ENCODE data around the gene FICD. TPM values are rescaled to one million over a fixed set of nuclear protein-coding genes. Genes with fewer than 3 reads are reported as not detected.

The FICD gene
- total and polyA plus RNA-seq, 9 of the 15 experiments (the other 6 are each of a cell fraction or from before 2014, with no cell fraction given) = 0.88 to 4.5 (median 1.9) TPM

DNA sequence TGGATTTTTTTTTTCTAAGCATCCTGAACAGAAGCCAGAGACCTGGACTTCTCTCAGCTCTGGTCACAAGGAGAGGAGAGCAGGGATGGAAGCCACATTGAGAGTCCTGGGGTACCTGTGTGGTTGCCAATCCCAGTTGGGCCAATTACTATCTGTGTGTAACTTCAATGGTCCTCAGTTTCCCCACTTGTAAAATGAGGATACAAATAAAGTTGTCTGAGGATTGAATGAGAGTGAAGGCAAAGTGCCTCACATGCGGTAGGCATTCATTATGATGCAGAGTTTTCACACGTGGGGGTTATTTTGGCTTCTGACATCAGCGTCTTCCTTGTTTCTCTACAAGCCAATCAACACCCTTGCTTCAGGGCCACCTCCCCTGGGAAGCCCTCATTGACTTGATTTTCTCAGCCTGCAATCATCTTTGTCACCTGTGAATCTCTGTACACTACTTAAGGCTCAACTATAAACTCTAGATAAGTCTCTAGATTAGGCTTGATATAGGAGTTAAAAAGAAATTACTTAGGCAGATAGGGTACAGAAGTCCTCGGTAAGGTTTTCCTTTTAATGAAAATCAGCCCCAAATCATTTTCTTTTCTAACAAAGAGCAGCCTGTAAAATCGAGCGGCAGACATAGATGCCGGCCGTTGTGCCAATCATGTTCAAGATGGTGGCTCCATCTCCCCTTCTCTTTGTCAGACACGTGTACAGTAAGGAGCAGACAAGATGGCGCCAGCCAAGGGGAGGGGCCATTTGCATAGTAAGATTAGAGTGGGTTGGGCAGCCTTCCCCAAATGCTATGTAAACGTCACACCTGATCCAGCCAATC is 37.8 kb upstream of the FICD start (continued):
- TF ChIP-seq TFE3 (CRISPR knock-in tag; IDR thresholded peaks at IDR 0.05) (no peak), NELFE (IDR thresholded peaks at IDR 0.05; ENCODE audit: insufficient read depth, insufficient read length) (no peak), POLR3G (IDR thresholded peaks at IDR 0.05; ENCODE audit: extremely low read depth, insufficient read length, insufficient replicate concordance) (no peak), VEZF1 (CRISPR knock-in tag; IDR thresholded peaks at IDR 0.05) (peak; percentile 65), ZNF239 (CRISPR knock-in tag; IDR thresholded peaks at IDR 0.05) (no peak), HMG20A (CRISPR knock-in tag; conservative IDR thresholded peaks at IDR 0.05) (no peak), STAT5B (CRISPR knock-in tag; IDR thresholded peaks at IDR 0.05) (no peak), NFE2L1 (tag; IDR thresholded peaks at IDR 0.05; ENCODE audit: borderline replicate concordance, low read depth) (no peak), BRCA1 (IDR thresholded peaks at IDR 0.05) (no peak), BRCA1 (CRISPR knock-in tag; IDR thresholded peaks at IDR 0.05) (no peak), PCBP1 (IDR thresholded peaks at IDR 0.05; ENCODE audit: low read depth, low read length, poor library complexity, severe bottlenecking) (no peak), ZNF398 (CRISPR knock-in tag; IDR thresholded peaks at IDR 0.05) (no peak), ZNF3 (CRISPR knock-in tag; IDR thresholded peaks at IDR 0.05) (peak; percentile 48; the same call in 1 of the 2 replicates), TGIF2 (CRISPR knock-in tag; IDR thresholded peaks at IDR 0.05) (no peak), HEY1 (CRISPR knock-in tag; IDR thresholded peaks at IDR 0.05; ENCODE audit: borderline replicate concordance) (no peak), GATAD2A (IDR thresholded peaks at IDR 0.05) (no peak), FOXP1 (CRISPR knock-in tag; IDR thresholded peaks at IDR 0.05) (no peak)
- TF ChIP-seq, protein P1, sequence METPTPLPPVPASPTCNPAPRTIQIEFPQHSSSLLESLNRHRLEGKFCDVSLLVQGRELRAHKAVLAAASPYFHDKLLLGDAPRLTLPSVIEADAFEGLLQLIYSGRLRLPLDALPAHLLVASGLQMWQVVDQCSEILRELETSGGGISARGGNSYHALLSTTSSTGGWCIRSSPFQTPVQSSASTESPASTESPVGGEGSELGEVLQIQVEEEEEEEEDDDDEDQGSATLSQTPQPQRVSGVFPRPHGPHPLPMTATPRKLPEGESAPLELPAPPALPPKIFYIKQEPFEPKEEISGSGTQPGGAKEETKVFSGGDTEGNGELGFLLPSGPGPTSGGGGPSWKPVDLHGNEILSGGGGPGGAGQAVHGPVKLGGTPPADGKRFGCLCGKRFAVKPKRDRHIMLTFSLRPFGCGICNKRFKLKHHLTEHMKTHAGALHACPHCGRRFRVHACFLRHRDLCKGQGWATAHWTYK (CRISPR knock-in tag; IDR thresholded peaks at IDR 0.05) = no peak
- TF ChIP-seq, protein P2, sequence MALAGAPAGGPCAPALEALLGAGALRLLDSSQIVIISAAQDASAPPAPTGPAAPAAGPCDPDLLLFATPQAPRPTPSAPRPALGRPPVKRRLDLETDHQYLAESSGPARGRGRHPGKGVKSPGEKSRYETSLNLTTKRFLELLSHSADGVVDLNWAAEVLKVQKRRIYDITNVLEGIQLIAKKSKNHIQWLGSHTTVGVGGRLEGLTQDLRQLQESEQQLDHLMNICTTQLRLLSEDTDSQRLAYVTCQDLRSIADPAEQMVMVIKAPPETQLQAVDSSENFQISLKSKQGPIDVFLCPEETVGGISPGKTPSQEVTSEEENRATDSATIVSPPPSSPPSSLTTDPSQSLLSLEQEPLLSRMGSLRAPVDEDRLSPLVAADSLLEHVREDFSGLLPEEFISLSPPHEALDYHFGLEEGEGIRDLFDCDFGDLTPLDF (CRISPR knock-in tag; IDR thresholded peaks at IDR 0.05) = no peak

Data from K562 (cell line).